Measurements from ENCODE around the gene LAP3. TPM values are rescaled to one million over a fixed set of nuclear protein-coding genes. Genes with fewer than 3 reads are reported as not detected.
"Not testable (repeated sequence)": the region's sequence is repeated elsewhere in the genome, so short reads cannot be mapped to it uniquely, and the experiment has no call there.

Gene LAP3
- total RNA-seq, 1 donor from 2014 or later, result 52.6 TPM

GRCh38 chr4:17558941-17559708, 17.9 kb upstream of the LAP3 start:
- intact Hi-C loops (cut with DNase I), result loop anchor here (10.0 kb wide), 1 partner anchor 246 kb away; no protein-coding TSS in a partner anchor
- DNase-seq (no peak), ATAC-seq (ENCODE audit: poor library complexity) (no peak)

GRCh38 chr4:17559709-17560048, 17.3 kb upstream of the LAP3 start:
- intact Hi-C loops (cut with DNase I), result loop anchor here (10.0 kb wide), 1 partner anchor 245 kb away; no protein-coding TSS in a partner anchor
- no peak for DNase-seq
- no peak for ATAC-seq (ENCODE audit: poor library complexity)

- intact Hi-C loops (cut with DNase I), result no loop called here
- no peak for ATAC-seq (ENCODE audit: poor library complexity)
Observed at GRCh38 chr4:17560065-17560673, 16.8 kb upstream of the LAP3 start.

GRCh38 chr4:17561195-17561909, 15.6 kb upstream of the LAP3 start:
- DNase-seq, result no peak
- intact Hi-C loops (cut with DNase I), result no loop called here
- no peak for ATAC-seq (ENCODE audit: poor library complexity)

More at GRCh38 chr4:17560065-17560673, 16.8 kb upstream of the LAP3 start:
- DNase-seq, result no peak

- ATAC-seq (ENCODE audit: poor library complexity) (no peak), DNase-seq (no peak)
- intact Hi-C loops (cut with DNase I), result no loop called here
Observed at GRCh38 chr4:17562157-17562556, 14.8 kb upstream of the LAP3 start.

GRCh38 chr4:17565846-17566245, 11.2 kb upstream of the LAP3 start:
- no peak for ATAC-seq (ENCODE audit: poor library complexity)
- intact Hi-C loops (cut with DNase I), result no loop called here
- no peak for DNase-seq

GRCh38 chr4:17567271-17567670, 9.7 kb upstream of the LAP3 start:
- intact Hi-C loops (cut with DNase I), result no loop called here
- ATAC-seq (ENCODE audit: poor library complexity) (no peak), DNase-seq (no peak)

GRCh38 chr4:17574206-17574605, 2.8 kb upstream of the LAP3 start:
- no peak for DNase-seq
- no peak for ATAC-seq (ENCODE audit: poor library complexity)
- intact Hi-C loops (cut with DNase I), result no loop called here

- intact Hi-C loops (cut with DNase I); ATAC-seq (ENCODE audit: poor library complexity): not testable (repeated sequence)
Observed at GRCh38 chr4:17575177-17575576, 1.8 kb upstream of the LAP3 start.

GRCh38 chr4:17577665-17578481, 875 bp downstream of the LAP3 start:
- intact Hi-C loops (cut with DNase I), result no loop called here
- DNase-seq (peak; percentile 68), ATAC-seq (ENCODE audit: poor library complexity) (peak; percentile 23)

More at GRCh38 chr4:17575177-17575576, 1.8 kb upstream of the LAP3 start:
- DNase-seq, result not testable (repeated sequence)

- no peak for ATAC-seq (ENCODE audit: poor library complexity)
- intact Hi-C loops (cut with DNase I), result no loop called here
- no peak for DNase-seq
Observed at GRCh38 chr4:17578482-17578891, 1.5 kb downstream of the LAP3 start.

- DNase-seq, result no peak
- intact Hi-C loops (cut with DNase I), result no loop called here
- no peak for ATAC-seq (ENCODE audit: poor library complexity)
Observed at GRCh38 chr4:17580969-17581368, 4.0 kb downstream of the LAP3 start.

- no peak for DNase-seq
- intact Hi-C loops (cut with DNase I), result no loop called here
Observed at GRCh38 chr4:17583276-17583675, 6.3 kb downstream of the LAP3 start.

GRCh38 chr4:17583941-17584340, 6.9 kb downstream of the LAP3 start:
- intact Hi-C loops (cut with DNase I), result no loop called here
- ATAC-seq (ENCODE audit: poor library complexity), result no peak
- no peak for DNase-seq

More at GRCh38 chr4:17583276-17583675, 6.3 kb downstream of the LAP3 start:
- ATAC-seq (ENCODE audit: poor library complexity), result no peak

GRCh38 chr4:17584521-17585213, 7.7 kb downstream of the LAP3 start:
- DNase-seq (no peak), ATAC-seq (ENCODE audit: poor library complexity) (no peak)
- intact Hi-C loops (cut with DNase I), result no loop called here

- intact Hi-C loops (cut with DNase I), result no loop called here
- ATAC-seq (ENCODE audit: poor library complexity), result no peak
- DNase-seq, result no peak
Observed at GRCh38 chr4:17587094-17587822, 10.3 kb downstream of the LAP3 start.

GRCh38 chr4:17589355-17589754, 12.4 kb downstream of the LAP3 start:
- intact Hi-C loops (cut with DNase I), result no loop called here
- ATAC-seq (ENCODE audit: poor library complexity), result no peak
- no peak for DNase-seq
